Kidney (tissue), 14 donors: ENCODE measurements around the gene TRAP1. TPM values are rescaled to one million over a fixed set of nuclear protein-coding genes. Genes with fewer than 3 reads are reported as not detected.

Source experiments
- DNase-seq, 5 donors: peaks; one replicate each; pipeline ENCODE4 v3.0.0-alpha.2; 2013 to 2020
- FAIRE-seq: peaks from 2 replicates; lab custom pipeline; 2012; peaks lifted over from hg19 to GRCh38; lab: Jason Lieb, UNC
- H3K27ac ChIP-seq, 2 donors: one replicate each; pipeline ENCODE4 v1.7.0; 2013; ENCODE audit warnings: low read depth in 2 of 2, low read length in 2 of 2, inconsistent platforms in 1 of 2
- H3K27me3 ChIP-seq: one replicate; pipeline ENCODE4 v1.7.1; 2013; ENCODE audit warnings: low read length, inconsistent platforms; ENCODE audit not compliant: control insufficient read depth, insufficient read depth
- H3K36me3 ChIP-seq, 3 donors: one replicate each; pipeline versions ENCODE4 v1.7.0 to v1.7.1; 2013; ENCODE audit warnings: low read length in 3 of 3, control low read depth in 1 of 3, inconsistent platforms in 1 of 3; ENCODE audit not compliant: insufficient read depth in 3 of 3, control insufficient read depth in 2 of 3
- H3K4me1 ChIP-seq, 3 donors: one replicate each; pipeline versions ENCODE4 v1.7.0 to v1.7.1; 2013; ENCODE audit warnings: low read length in 3 of 3, inconsistent platforms in 1 of 3, low read depth in 1 of 3; ENCODE audit not compliant: control insufficient read depth in 2 of 3, insufficient read depth in 2 of 3
- H3K4me3 ChIP-seq, 3 donors: one replicate each; pipeline versions ENCODE4 v1.7.0 to v1.8.1; 2013; ENCODE audit warnings: low read length in 3 of 3, control low read depth in 1 of 3, inconsistent platforms in 1 of 3
- H3K9ac ChIP-seq, 3 donors: one replicate each; pipeline versions ENCODE4 v1.7.0 to v1.7.1; 2013; ENCODE audit warnings: low read length in 3 of 3, control low read depth in 1 of 3, inconsistent platforms in 1 of 3
- H3K9me3 ChIP-seq, 3 donors: one replicate each; pipeline versions ENCODE4 v1.7.0 to v1.7.1; 2013; ENCODE audit warnings: low read length in 3 of 3, control low read depth in 1 of 3, inconsistent platforms in 1 of 3; ENCODE audit not compliant: control insufficient read depth in 2 of 3, insufficient read depth in 1 of 3
- intact Hi-C: fragments of 100-400 bp; cut with DNase I; formaldehyde crosslinking; loops from one replicate; pipeline ENCODE4 v1.11.1; 2022
- polyA plus RNA-seq: library from polyadenylated mRNA; stranded (reverse); fragments of 350-450 nt; fragmentation: Illumina TruSeq; extraction: RNeasy Lipid Tissue Mini Kit (QIAGEN cat#74804); gene quantifications from one replicate; pipeline ENCODE4 v1.2.3, GENCODE V29; 2014; ENCODE audit warnings: low read depth, low replicate concordance; ENCODE audit not compliant: insufficient read depth
- total RNA-seq: library from RNA; stranded (reverse); fragmentation: NEBNext Ultra II Directional; extraction: Animal tissue kit (Norgen Biotek cat#: 25700); gene quantifications from one replicate; pipeline ENCODE4 v1.2.1, GENCODE V29; 2021
- TF ChIP-seq, protein P1 (sequence below): IDR thresholded peaks from 3 replicates; pipeline ENCODE4 v1.5.1; 2012; ENCODE audit warnings: mild to moderate bottlenecking, moderate library complexity, borderline replicate concordance; ENCODE audit not compliant: insufficient read depth; ENCODE audit errors: extremely low read depth
- donor health status: control.
- donor health status: control.
- donor health status: control.
- donor health status: control.
- donor health status: control.
- donor health status: DM: yes; HTN: yes; CAD: no.
- donor health status: Normal renal cell carcinoma (clear cell type).

TRAP1 gene
- total and polyA plus RNA-seq, 2 donors from 2014 or later, result 86.3 to 88.8 TPM

DNA sequence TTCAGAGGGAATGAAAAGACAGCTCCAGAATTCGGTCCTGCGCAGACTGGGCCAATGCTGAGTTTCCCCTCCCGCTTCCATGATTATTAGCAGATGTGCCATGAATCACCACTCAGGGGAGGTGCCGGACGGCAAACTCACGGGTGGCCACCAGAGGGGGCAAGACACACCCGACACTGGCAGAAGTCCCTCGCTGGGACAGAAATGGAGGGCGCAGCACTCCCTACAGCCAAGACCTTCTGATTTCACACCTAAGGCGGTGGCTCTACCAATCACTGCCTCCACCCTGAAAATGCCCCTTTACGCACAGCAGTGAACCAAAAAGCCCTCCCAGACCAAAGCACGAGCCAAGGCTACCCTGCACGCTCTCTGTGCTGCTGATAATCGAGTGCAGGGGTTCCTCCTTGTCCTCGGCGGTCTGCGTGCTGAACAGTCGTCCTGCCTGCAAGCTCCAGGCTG is 26.8 kb downstream of the TRAP1 start:
- H3K4me3 ChIP-seq, result peak overlapping the region; percentile 8 to 72 (median 46)
- intact Hi-C loops, result no loop called here
- H3K27ac ChIP-seq, result no peak overlapping the region
- DNase-seq, result peak; percentile 90 to 96 (median 90)
- peaks cover 0 to 7% (median 0%) of the 10 kb centered on the region in 3 donors for H3K4me1 ChIP-seq
- FAIRE-seq, result no peak
- TF ChIP-seq, protein P1, sequence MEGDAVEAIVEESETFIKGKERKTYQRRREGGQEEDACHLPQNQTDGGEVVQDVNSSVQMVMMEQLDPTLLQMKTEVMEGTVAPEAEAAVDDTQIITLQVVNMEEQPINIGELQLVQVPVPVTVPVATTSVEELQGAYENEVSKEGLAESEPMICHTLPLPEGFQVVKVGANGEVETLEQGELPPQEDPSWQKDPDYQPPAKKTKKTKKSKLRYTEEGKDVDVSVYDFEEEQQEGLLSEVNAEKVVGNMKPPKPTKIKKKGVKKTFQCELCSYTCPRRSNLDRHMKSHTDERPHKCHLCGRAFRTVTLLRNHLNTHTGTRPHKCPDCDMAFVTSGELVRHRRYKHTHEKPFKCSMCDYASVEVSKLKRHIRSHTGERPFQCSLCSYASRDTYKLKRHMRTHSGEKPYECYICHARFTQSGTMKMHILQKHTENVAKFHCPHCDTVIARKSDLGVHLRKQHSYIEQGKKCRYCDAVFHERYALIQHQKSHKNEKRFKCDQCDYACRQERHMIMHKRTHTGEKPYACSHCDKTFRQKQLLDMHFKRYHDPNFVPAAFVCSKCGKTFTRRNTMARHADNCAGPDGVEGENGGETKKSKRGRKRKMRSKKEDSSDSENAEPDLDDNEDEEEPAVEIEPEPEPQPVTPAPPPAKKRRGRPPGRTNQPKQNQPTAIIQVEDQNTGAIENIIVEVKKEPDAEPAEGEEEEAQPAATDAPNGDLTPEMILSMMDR, result peak; percentile 85
- no peaks in the 10 kb centered on the region for H3K27me3 ChIP-seq
- H3K36me3 ChIP-seq, result peaks cover 0 to 11% (median 9%) of the 10 kb centered on the region in 3 donors
- peak overlapping the region in 2 of 3 donors; percentile 17 to 19 for H3K9ac ChIP-seq
- no peaks in the 10 kb centered on the region for H3K9me3 ChIP-seq

DNA sequence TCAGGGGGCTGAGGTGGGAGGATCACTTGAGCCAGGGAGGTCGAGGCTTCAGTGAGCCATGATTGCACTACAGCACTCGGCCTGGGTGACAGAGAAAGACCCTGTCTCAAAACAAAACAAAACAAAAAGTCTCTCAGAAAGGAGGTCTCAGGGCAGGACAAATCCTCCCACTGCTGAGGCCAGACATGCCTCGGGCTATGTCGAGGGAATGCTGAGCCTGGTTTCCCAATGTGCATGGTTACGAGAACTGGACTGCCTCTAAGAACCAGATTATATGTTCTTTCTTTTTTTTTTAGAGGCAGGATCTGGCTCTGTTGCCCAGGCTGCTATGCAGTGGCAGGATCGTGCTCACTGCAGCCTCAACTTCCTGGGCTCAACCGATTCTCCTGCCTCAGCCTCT is 27.6 kb downstream of the TRAP1 start:
- TF ChIP-seq, protein P1, result no peak
- H3K4me3 ChIP-seq, result no peak overlapping the region
- no peaks in the 10 kb centered on the region for H3K27me3 ChIP-seq
- peaks cover 0 to 18% (median 13%) of the 10 kb centered on the region in 3 donors for H3K36me3 ChIP-seq
- peaks cover 0 to 7% (median 0%) of the 10 kb centered on the region in 3 donors for H3K4me1 ChIP-seq
- no peaks in the 10 kb centered on the region for H3K9me3 ChIP-seq
- intact Hi-C loops, result no loop called here
- no peak for FAIRE-seq
- H3K27ac ChIP-seq, result no peak overlapping the region
- H3K9ac ChIP-seq, result no peak overlapping the region
- peak in 1 of 5 donors; percentile 19 for DNase-seq

DNA sequence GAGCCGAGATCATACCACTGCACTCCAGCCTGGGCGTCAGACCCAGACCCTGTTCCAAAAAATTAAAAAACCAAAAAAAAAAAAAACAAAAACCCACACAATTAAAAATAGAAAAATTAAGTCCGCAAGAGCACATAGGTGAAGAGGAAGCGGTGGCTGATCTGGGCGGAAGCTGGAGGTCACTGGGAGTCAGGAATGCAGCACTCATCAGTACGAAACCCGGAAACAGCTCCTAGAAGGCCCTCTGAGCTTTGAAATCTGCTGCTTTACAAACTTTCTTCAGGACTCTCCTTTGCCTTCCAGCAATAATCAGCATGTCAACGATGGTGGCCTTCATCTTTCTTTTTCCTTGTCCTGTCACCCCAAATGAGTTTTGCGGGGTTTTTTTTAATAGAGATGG is 29.5 kb downstream of the TRAP1 start:
- no peak for FAIRE-seq
- intact Hi-C loops, result no loop called here

More for the DNA sequence above, 29.5 kb downstream of the TRAP1 start:
- TF ChIP-seq, protein P1, result no peak
- Histone ChIP-seq H3K27ac (no peak overlapping the region), H3K9me3 (no peaks in the 10 kb centered on the region), H3K36me3 (peaks cover 0 to 19% (median 15%) of the 10 kb centered on the region in 3 donors), H3K9ac (no peak overlapping the region), H3K27me3 (no peaks in the 10 kb centered on the region), H3K4me3 (no peak overlapping the region), H3K4me1 (peaks cover 0 to 5% (median 0%) of the 10 kb centered on the region in 3 donors)
- peak in 1 of 5 donors; percentile 9 for DNase-seq
